Activated CD8-positive, alpha-beta memory T cell treated with anti-CD3 and anti-CD28 coated beads, Interleukin-2, amount 50 U/mL, for 4 hours (primary cell): ENCODE measurements around the gene HELT.
A peak's percentile ranks its signal among the peaks of the same experiment; 100 is the strongest.
"Not testable (repeated sequence)": the region's sequence is repeated elsewhere in the genome, so short reads cannot be mapped to it uniquely, and the experiment has no call there.

ENCODE experiments used
- DNase-seq: peaks from one replicate; pipeline ENCODE4 v3.0.0-alpha.2; 2020

Gene HELT

DNA sequence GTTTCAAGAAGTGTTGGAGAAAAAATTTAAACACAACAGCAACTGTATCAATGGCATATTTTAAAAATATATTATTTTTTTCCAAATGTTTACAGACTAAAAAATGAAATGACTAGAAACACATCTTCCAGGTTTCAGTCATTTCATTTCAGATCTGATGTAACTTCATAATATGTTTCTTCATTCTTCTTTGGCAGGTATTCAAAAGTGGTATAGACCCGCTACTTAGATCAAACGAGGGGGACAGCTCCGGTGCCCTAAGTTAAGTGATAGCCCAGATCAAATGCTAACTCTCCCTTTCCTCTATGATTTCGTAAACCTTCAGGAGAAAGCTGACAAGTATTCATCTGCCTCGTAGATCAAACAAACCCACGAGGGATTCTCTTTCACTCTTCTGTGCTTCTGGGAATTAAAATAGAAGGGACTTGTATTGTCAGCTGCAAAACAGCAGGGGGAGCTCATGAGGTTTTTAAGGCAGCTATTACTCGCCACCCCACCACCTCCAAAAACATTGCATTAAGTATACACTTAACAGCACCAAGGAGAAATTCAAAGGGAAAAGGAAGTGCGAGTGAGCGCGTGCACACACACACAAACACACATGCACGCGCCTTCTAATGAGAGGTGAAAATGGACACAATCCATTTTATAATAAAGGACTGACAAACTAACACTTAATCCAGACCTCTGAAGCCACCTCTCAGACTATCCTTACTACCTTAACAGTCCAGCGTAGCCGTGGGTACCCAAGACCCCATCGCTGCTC, 21.4 kb downstream of the HELT start:
- DNase-seq, result peak; percentile 32

DNA sequence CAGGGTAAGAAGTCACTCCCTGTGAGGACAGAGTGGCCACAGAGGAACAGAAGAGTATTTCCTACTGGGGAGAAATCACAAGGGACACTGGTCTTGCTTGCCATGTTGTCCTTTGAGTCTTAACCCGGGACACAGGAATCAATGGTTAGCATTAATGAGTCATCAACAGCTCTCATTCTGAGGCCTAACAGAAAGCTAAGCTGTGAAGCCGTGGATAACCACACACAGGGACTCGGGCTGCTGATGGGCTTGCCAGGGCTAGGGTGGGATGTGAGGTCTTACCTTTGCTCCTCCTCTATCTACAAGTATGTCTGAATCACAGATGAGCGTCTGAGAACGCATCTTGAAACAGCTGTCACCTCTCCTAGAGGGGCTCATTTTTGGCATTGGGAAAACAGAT, 22.2 kb downstream of the HELT start:
- no peak for DNase-seq

DNA sequence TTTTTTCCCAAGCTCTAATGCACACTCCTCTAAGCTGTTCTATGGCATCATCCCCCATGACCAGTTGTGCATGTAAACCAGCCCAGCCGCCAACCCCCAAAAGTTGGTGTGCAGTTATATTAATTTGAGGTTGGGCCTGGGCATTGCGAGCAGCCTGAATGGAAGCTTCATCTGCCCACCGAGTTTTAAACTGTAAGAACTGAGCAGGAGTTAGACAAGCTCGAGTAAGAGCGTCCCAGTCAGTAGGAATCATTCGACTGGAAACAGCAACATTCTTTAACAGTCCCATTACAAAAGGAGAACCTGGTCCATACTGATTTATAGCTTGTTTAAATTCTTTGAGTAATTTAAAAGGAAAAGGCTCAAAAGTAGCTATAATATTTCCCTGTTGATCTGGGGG, 32.0 kb downstream of the HELT start:
- not testable (repeated sequence) for DNase-seq

DNA sequence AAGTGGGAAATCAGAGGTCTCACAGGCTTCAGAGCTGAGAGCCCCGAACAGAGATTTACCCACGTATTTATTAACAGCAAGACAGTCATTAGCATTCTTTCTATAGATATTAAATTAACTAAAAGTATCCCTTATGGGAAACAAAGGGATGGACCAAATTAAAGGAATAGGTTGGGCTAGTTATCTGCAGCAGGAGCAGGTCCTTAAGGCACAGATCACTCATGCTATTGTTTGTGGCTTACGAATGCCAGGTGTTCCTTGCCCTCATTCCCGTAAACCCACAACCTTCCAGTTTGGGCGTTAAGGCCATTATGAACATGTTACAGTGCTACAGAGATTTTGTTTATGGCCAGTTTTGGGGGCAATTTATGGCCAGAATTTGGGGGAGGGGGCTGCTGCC, 33.0 kb downstream of the HELT start:
- DNase-seq, result not testable (repeated sequence)

DNA sequence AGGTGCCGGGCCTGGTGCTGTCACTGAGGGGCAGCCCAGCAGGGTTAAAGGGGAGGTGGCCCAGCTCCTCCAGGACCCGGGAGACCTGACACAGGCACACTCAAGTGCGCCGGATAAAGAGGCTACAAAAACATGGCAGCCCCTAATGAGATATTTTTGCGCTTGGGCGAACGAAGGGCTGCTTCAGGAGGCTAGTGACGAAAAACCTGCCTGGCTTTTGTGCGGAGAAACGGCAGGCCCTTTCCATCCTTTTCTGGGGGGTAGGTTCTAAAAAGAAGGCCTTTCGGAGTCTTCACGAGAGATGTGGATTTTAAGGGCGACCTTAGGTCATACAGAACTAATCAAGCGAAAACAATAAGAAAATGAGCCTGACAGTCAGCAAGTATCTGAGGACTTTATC, 35.5 kb downstream of the HELT start:
- no peak for DNase-seq

DNA sequence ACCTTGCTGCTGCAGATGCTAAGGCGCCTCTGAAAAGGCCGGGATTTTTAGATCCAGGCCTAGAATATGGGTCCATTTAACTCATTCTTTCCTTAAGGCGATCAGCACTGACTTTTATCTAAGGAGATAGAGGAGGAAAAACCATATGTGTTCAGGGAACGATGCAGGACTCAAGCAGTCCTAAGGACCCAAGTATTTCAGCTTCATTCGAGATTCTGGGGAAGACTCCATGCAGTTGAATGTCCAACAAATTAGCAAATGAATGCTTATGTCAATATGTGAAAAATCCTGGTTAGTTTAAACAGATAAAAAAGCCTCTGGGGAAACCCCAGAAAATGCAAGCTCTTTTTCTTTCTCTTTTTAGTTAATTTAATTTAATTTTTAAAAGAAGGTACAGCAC, 36.0 kb downstream of the HELT start:
- DNase-seq, result no peak

DNA sequence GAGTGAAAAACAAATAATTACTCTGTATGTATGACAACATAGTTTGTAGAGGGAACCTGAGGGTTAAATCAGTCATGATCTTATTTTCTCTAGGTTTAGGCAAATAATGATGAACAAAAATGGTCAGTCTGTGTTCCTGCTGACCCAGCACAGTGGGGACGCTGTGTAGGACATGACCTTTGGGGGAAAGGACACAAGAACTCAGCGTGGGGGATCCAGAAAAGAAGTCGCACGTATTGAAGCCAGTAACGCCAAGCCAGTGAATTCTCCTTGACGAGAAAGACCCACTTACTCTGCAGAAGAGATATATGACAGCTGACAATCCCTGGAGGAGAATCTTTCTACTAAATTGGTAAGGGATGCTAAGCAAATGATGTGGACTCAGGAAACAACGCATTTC, 36.6 kb downstream of the HELT start:
- no peak for DNase-seq

DNA sequence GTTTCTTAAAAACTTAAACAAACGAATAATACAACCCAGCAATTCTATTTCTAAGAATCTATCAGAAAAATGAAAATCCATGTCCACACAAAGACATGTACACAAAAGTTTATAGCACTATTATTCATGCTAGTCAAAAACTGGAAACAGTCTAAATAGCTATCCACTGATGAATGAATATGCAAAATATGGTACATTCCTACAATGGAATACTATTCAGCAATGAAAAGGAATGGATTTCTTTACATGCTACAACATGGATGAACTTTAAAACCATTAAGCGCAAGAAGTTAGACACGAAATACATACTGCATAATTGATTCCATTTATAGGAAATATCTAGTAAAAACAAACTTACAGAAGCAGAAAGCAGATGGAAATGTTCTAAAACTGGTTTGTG, 43.3 kb downstream of the HELT start:
- DNase-seq, result no peak

DNA sequence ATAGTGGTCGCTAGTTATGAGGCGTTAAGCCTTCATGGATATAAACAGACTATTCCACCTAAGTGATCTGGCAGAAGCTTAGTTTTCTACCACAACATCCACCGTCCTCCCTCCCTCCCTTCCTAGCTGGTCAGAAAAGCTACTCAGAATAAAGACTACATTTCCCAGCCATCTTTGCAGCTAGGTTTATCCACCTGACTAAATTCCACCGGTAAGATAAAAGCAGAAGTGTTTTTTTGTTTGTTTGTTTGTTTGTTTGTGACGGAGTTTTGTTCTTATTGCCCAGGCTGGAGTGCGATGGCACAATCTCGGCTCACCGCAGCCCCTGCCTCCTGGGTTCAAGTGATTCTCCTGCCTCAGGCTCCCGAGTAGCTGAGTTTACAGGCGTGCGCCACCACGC, 44.3 kb downstream of the HELT start:
- DNase-seq, result no peak

DNA sequence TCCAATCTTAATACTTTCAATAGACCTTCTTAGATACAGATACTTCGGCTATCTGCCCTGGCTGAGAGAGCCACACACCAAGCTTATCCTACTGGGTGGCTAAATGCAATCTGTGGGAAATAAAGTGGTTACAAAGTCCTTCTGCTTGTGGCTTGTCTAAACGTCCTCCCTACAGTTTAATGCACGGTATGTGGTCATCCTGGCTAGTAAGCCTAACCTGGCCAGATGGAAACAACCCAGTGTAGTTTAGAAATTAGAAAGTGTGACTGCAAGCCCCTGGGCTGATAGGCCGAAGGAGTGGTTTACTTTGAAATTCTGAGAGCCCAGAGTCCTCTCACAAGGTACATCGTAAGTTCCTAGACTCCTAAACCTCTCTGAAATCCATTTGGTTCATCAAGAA, 47.9 kb downstream of the HELT start:
- no peak for DNase-seq

DNA sequence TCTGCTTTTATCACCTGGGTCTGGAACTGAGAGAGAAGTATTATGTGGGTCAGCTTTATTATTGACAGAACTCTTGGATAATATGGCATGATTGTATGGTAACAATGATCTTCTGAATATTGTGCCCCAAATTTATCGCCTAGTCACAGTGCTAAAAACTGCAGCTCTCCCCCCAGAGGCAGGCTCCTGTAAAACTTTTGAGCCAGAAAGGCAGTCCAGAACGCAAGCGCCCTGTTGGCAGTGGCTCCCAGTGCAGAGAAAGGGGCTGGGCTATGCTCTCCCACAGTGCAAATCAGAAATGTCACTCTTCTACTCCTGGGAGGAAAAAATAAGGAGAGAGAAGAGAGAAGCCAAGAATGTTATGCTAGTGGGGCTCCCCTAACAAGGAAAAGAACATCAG, 50.5 kb downstream of the HELT start:
- DNase-seq, result no peak
